Coronary artery (tissue), 2 donors: Measurements from ENCODE around the gene CHN2.

Source experiments
- DNase-seq: peaks from one replicate; pipeline ENCODE4 v3.0.0-alpha.2; 2017; ENCODE audit warnings: low spot score
- H3K27ac ChIP-seq, 2 donors: fragments of 200-600 bp; sonication (generic); one replicate each; pipeline ENCODE4 v1.5.1; 2016 to 2019
- H3K4me3 ChIP-seq: fragments of 200-600 bp; sonication (generic); 2 replicates; pipeline ENCODE4 v1.5.1; 2016; ENCODE audit warnings: mild to moderate bottlenecking, moderate library complexity
- CTCF ChIP-seq: fragments of 200-600 bp; sonication (generic); IDR thresholded peaks from one replicate; pipeline ENCODE4 v1.5.1; 2019; ENCODE audit warnings: antibody characterized with exemption

Gene CHN2

GRCh38 chr7:29315122-29315891, 120.7 kb downstream of the CHN2 start:
- Histone ChIP-seq H3K27ac (no peak overlapping the region), H3K4me3 (no peak overlapping the region)
- TF ChIP-seq CTCF = no peak
- DNase-seq = no peak

- no peak for TF ChIP-seq CTCF
- H3K27ac ChIP-seq = no peak overlapping the region
- no peak overlapping the region for H3K4me3 ChIP-seq
- no peak for DNase-seq
These were observed 121.3 kb downstream of the CHN2 start for GRCh38 chr7:29315892-29316270.

- DNase-seq = no peak
- Histone ChIP-seq H3K4me3 (no peak overlapping the region), H3K27ac (no peak overlapping the region)
- no peak for TF ChIP-seq CTCF
These were observed 122.4 kb downstream of the CHN2 start for GRCh38 chr7:29316926-29317325.

GRCh38 chr7:29318853-29319718, 124.5 kb downstream of the CHN2 start:
- TF ChIP-seq CTCF = no peak
- H3K27ac ChIP-seq = no peak overlapping the region
- no peak for DNase-seq
- H3K4me3 ChIP-seq = no peak overlapping the region

- Histone ChIP-seq H3K4me3 (no peak overlapping the region), H3K27ac (no peak overlapping the region)
- no peak for TF ChIP-seq CTCF
- DNase-seq = no peak
These were observed 125.3 kb downstream of the CHN2 start for GRCh38 chr7:29319719-29320521.

- DNase-seq = no peak
- Histone ChIP-seq H3K27ac (no peak overlapping the region), H3K4me3 (no peak overlapping the region)
- no peak for TF ChIP-seq CTCF
These were observed 126.0 kb downstream of the CHN2 start for GRCh38 chr7:29320577-29320976.
